Mesodermal cell (in vitro differentiated cells): ENCODE measurements around the gene TTC5.

Experiments used
- H3K27ac ChIP-seq: 2 replicates; pipeline ENCODE4 v1.7.0; 2013; ENCODE audit warnings: mild to moderate bottlenecking, low read depth, low read length, moderate library complexity; ENCODE audit not compliant: severe bottlenecking
- H3K36me3 ChIP-seq: 2 replicates; pipeline ENCODE4 v1.7.1; 2013; ENCODE audit warnings: mild to moderate bottlenecking, low read length, moderate library complexity; ENCODE audit not compliant: control insufficient read depth, insufficient read depth
- H3K4me1 ChIP-seq: one replicate; pipeline ENCODE4 v1.7.1; 2013; ENCODE audit warnings: mild to moderate bottlenecking, low read length; ENCODE audit not compliant: insufficient read depth, control insufficient read depth, poor library complexity, severe bottlenecking
- H3K4me3 ChIP-seq: 2 replicates; pipeline ENCODE4 v1.7.0; 2013; ENCODE audit warnings: low read length, control low read depth, mild to moderate bottlenecking; ENCODE audit not compliant: insufficient read depth, poor library complexity, severe bottlenecking; ENCODE audit errors: extremely low read depth
- H3K9me3 ChIP-seq: 2 replicates; pipeline ENCODE4 v1.7.1; 2013; ENCODE audit warnings: mild to moderate bottlenecking, low read length, moderate library complexity; ENCODE audit not compliant: control insufficient read depth
- WGBS, 2 experiments: methylation state at CpG; one replicate each; pipeline ENCODE4 v1.1.5; 2013; ENCODE audit warnings: missing lambda C conversion rate in 2 of 2; ENCODE audit not compliant: insufficient coverage in 2 of 2; 5-methylcytosine and 5-hydroxymethylcytosine counted together

Gene TTC5

GRCh38 chr14:20247646-20248246, 58.0 kb downstream of the TTC5 start:
- H3K4me1 ChIP-seq, result no peaks in the 10 kb centered on the region
- WGBS, 2 experiments, result 61% methylated on average over 2 of the region's 3 CpGs; no CpG with 5 or more reads in 1 of the 2 experiments
- no peak overlapping the region for H3K4me3 ChIP-seq
- no peaks in the 10 kb centered on the region for H3K36me3 ChIP-seq
- peaks cover 21% of the 10 kb centered on the region for H3K9me3 ChIP-seq
- no peak overlapping the region for H3K27ac ChIP-seq
